GM12878 (cell line): ENCODE results near the gene CAMK2D.

Experiments used
- FOXM1 ChIP-seq: IDR thresholded peaks from 2 replicates; pipeline ENCODE4 v1.6.1; 2012; ENCODE audit warnings: low read depth, mild to moderate bottlenecking, inconsistent platforms, low read length, moderate library complexity
- KDM1A ChIP-seq: fragments of 200-600 bp; sonication (generic); IDR thresholded peaks from 2 replicates; pipeline ENCODE4 v1.6.1; 2016; ENCODE audit warnings: borderline replicate concordance
- NKRF ChIP-seq: fragments of 450-650 bp; conservative IDR thresholded peaks from 2 replicates; pipeline ENCODE4 v1.6.1; 2017; ENCODE audit warnings: mild to moderate bottlenecking, moderate library complexity
- PAX5 ChIP-seq: IDR thresholded peaks from 2 replicates; pipeline ENCODE4 v1.6.1; 2011; ENCODE audit warnings: low read depth, low read length, borderline replicate concordance
- RCOR1 ChIP-seq: conservative IDR thresholded peaks from 2 replicates; pipeline ENCODE4 v1.6.1; 2012; ENCODE audit warnings: low read depth, low read length, improper control_type of control experiment
- TCF7 ChIP-seq: IDR thresholded peaks from 2 replicates; pipeline ENCODE4 v1.6.1; 2014; ENCODE audit warnings: antibody characterized with exemption, borderline replicate concordance
- USF2 ChIP-seq: IDR thresholded peaks from 2 replicates; pipeline ENCODE4 v1.6.1; 2011; ENCODE audit warnings: low read depth, low read length, improper control_type of control experiment, borderline replicate concordance
- ZBTB11 ChIP-seq: fragments of 450-650 bp; formaldehyde crosslinking; IDR thresholded peaks from 2 replicates; pipeline ENCODE4 v1.5.0; 2022; ENCODE audit warnings: mild to moderate bottlenecking, missing genetic modification characterization
- TF ChIP-seq, protein P1 (sequence below), 3 experiments: IDR thresholded peaks in 2 of 3; conservative IDR thresholded peaks in 1 of 3; 2 replicates each; pipeline ENCODE4 v1.5.1; 2011; ENCODE audit warnings: low read depth in 3 of 3, low read length in 3 of 3, mild to moderate bottlenecking in 3 of 3, control low read depth in 2 of 3, moderate library complexity in 2 of 3, inconsistent platforms in 1 of 3, mixed read lengths in 1 of 3; ENCODE audit not compliant: control insufficient read depth in 2 of 3, insufficient read depth in 1 of 3; ENCODE audit errors: extremely low read depth in 1 of 3
- TF ChIP-seq, protein P2 (sequence below): fragments of 450-650 bp; IDR thresholded peaks from 2 replicates; pipeline ENCODE4 v1.6.1; 2017; ENCODE audit warnings: mild to moderate bottlenecking
- TF ChIP-seq, protein P3 (sequence below): IDR thresholded peaks from 2 replicates; pipeline ENCODE4 v1.6.1; 2012; ENCODE audit warnings: low read depth, low read length, improper control_type of control experiment

GRCh38 chr4:113420938-113421337, 340.6 kb downstream of the CAMK2D start:
- TF ChIP-seq, protein P1, sequence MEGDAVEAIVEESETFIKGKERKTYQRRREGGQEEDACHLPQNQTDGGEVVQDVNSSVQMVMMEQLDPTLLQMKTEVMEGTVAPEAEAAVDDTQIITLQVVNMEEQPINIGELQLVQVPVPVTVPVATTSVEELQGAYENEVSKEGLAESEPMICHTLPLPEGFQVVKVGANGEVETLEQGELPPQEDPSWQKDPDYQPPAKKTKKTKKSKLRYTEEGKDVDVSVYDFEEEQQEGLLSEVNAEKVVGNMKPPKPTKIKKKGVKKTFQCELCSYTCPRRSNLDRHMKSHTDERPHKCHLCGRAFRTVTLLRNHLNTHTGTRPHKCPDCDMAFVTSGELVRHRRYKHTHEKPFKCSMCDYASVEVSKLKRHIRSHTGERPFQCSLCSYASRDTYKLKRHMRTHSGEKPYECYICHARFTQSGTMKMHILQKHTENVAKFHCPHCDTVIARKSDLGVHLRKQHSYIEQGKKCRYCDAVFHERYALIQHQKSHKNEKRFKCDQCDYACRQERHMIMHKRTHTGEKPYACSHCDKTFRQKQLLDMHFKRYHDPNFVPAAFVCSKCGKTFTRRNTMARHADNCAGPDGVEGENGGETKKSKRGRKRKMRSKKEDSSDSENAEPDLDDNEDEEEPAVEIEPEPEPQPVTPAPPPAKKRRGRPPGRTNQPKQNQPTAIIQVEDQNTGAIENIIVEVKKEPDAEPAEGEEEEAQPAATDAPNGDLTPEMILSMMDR (IDR thresholded peaks at IDR 0.05 in 2 of 3, conservative IDR thresholded peaks at IDR 0.05 in 1 of 3; ENCODE audit: control insufficient read depth in 2 of 3, extremely low read depth in 1 of 3, insufficient read depth in 1 of 3, low read depth in 3 of 3, low read length in 3 of 3): no peak
- TF ChIP-seq, protein P2, sequence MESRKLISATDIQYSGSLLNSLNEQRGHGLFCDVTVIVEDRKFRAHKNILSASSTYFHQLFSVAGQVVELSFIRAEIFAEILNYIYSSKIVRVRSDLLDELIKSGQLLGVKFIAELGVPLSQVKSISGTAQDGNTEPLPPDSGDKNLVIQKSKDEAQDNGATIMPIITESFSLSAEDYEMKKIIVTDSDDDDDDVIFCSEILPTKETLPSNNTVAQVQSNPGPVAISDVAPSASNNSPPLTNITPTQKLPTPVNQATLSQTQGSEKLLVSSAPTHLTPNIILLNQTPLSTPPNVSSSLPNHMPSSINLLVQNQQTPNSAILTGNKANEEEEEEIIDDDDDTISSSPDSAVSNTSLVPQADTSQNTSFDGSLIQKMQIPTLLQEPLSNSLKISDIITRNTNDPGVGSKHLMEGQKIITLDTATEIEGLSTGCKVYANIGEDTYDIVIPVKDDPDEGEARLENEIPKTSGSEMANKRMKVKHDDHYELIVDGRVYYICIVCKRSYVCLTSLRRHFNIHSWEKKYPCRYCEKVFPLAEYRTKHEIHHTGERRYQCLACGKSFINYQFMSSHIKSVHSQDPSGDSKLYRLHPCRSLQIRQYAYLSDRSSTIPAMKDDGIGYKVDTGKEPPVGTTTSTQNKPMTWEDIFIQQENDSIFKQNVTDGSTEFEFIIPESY: no peak
- TF ChIP-seq, protein P3, sequence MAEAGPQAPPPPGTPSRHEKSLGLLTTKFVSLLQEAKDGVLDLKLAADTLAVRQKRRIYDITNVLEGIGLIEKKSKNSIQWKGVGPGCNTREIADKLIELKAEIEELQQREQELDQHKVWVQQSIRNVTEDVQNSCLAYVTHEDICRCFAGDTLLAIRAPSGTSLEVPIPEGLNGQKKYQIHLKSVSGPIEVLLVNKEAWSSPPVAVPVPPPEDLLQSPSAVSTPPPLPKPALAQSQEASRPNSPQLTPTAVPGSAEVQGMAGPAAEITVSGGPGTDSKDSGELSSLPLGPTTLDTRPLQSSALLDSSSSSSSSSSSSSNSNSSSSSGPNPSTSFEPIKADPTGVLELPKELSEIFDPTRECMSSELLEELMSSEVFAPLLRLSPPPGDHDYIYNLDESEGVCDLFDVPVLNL: no peak
- TF ChIP-seq NKRF (no peak), FOXM1 (no peak), USF2 (no peak), PAX5 (no peak), ZBTB11 (CRISPR knock-in tag) (no peak), TCF7 (no peak), RCOR1 (no peak), KDM1A (no peak)
